Endothelial cell of umbilical vein (primary cell): ENCODE measurements around the gene DGCR8. TPM values are rescaled to one million over a fixed set of nuclear protein-coding genes. Genes with fewer than 3 reads are reported as not detected.

Experiments
- BruUV-seq: library from RNA; stranded (reverse); fragments of 400-500 nt; replicated peaks from 2 replicates; lab custom pipeline; 2021; lab: Mats Ljungman, UMichigan
- CTCF ChIA-PET: fragments of 300-600, 350-600 bp; sonication (Branson Sonifier 250); formaldehyde crosslinking; loops from one replicate; lab custom pipeline; 2021; ENCODE audit warnings: antibody characterized with exemption, inconsistent platforms; lab: Charles Lee
- POLR2A ChIA-PET: fragments of 300-600, 350-600 bp; sonication (Branson Sonifier 250); formaldehyde crosslinking; loops from one replicate; lab custom pipeline; 2021; ENCODE audit warnings: antibody characterized with exemption, inconsistent platforms; lab: Charles Lee
- DNase-seq: peaks from one replicate; pipeline ENCODE4 v3.0.0-alpha.2; 2011; ENCODE audit warnings: low read depth, low spot score
- FAIRE-seq: peaks from 2 replicates; lab custom pipeline; 2011; peaks lifted over from hg19 to GRCh38; lab: Jason Lieb, UNC
- H2AFZ ChIP-seq: 2 replicates; pipeline ENCODE4 v1.6.0; 2012; ENCODE audit warnings: low read depth, low read length, control low read depth, inconsistent platforms
- H3K27ac ChIP-seq: 2 replicates; pipeline ENCODE4 v1.5.1; 2011; ENCODE audit warnings: low read depth, mild to moderate bottlenecking, control low read depth, low read length, moderate library complexity; ENCODE audit not compliant: insufficient read depth
- H3K27me3 ChIP-seq, 2 experiments: 2 replicates each; pipeline versions ENCODE4 v1.6.0 to v1.6.1; 2011; ENCODE audit warnings: low read length in 2 of 2, mixed read lengths in 1 of 2; ENCODE audit not compliant: control insufficient read depth in 2 of 2, insufficient read depth in 2 of 2
- H3K36me3 ChIP-seq, 2 experiments: 2 replicates in 1 of 2; 3 replicates in 1 of 2; pipeline ENCODE4 v1.5.1; 2011; ENCODE audit warnings: low read length in 2 of 2, mild to moderate bottlenecking in 1 of 2, moderate library complexity in 1 of 2; ENCODE audit not compliant: control insufficient read depth in 2 of 2, insufficient read depth in 2 of 2; ENCODE audit errors: extremely low read depth in 1 of 2
- H3K4me1 ChIP-seq: 3 replicates; pipeline ENCODE4 v1.5.1; 2011; ENCODE audit warnings: mild to moderate bottlenecking, low read length; ENCODE audit not compliant: control insufficient read depth, insufficient read depth; ENCODE audit errors: extremely low read depth
- H3K4me2 ChIP-seq: 2 replicates; pipeline ENCODE4 v1.6.1; 2011; ENCODE audit warnings: low read length, control low read depth, mixed read lengths; ENCODE audit not compliant: insufficient read depth
- H3K4me3 ChIP-seq, 3 experiments: fragments of 200-600 bp in 1 of 3; sonication (generic), shearing (Covaris generic) in 1 of 3; replicated peaks in 1 of 3; 2 replicates each; pipeline ENCODE4 v1.5.1; 2011 to 2016; ENCODE audit warnings: control low read depth in 3 of 3, low read length in 3 of 3, mild to moderate bottlenecking in 2 of 3, inconsistent platforms in 1 of 3, low read depth in 1 of 3, moderate library complexity in 1 of 3; ENCODE audit not compliant: insufficient read depth in 1 of 3
- H3K79me2 ChIP-seq: 2 replicates; pipeline ENCODE4 v1.6.0; 2012; ENCODE audit warnings: low read length, inconsistent platforms; ENCODE audit not compliant: control insufficient read depth, insufficient read depth
- H3K9ac ChIP-seq: replicated peaks from 2 replicates; pipeline ENCODE3; 2011; ENCODE audit warnings: low read length, control low read depth; ENCODE audit not compliant: insufficient read depth; ENCODE audit errors: extremely low read depth
- H3K9me1 ChIP-seq: replicated peaks from 3 replicates; pipeline ENCODE4 v1.6.0; 2011; ENCODE audit warnings: mild to moderate bottlenecking, low read length; ENCODE audit not compliant: control insufficient read depth, insufficient read depth; ENCODE audit errors: extremely low read depth
- H3K9me3 ChIP-seq: replicated peaks from 2 replicates; pipeline ENCODE4 v1.5.1; 2012; ENCODE audit warnings: low read length, inconsistent platforms; ENCODE audit not compliant: control insufficient read depth, insufficient read depth
- H4K20me1 ChIP-seq: replicated peaks from 2 replicates; pipeline ENCODE3; 2011; ENCODE audit warnings: mild to moderate bottlenecking, low read length; ENCODE audit not compliant: control insufficient read depth, insufficient read depth; ENCODE audit errors: extremely low read depth
- CTCF ChIP-seq, 2 donors: IDR thresholded peaks; 1 replicate in 1 of 2; 2 replicates in 1 of 2; pipeline ENCODE4 v1.5.1; 2011; ENCODE audit warnings: low read length in 2 of 2, mild to moderate bottlenecking in 2 of 2, moderate library complexity in 2 of 2, control low read depth in 1 of 2, inconsistent platforms in 1 of 2, low read depth in 1 of 2; ENCODE audit not compliant: insufficient read depth in 1 of 2; ENCODE audit errors: extremely low read depth in 1 of 2
- EZH2 ChIP-seq: IDR thresholded peaks from 2 replicates; pipeline ENCODE4 v1.6.1; 2012; ENCODE audit warnings: borderline replicate concordance, low read depth, mild to moderate bottlenecking, moderate library complexity, low read length, inconsistent platforms; ENCODE audit not compliant: severe bottlenecking
- FOS ChIP-seq: IDR thresholded peaks from 2 replicates; pipeline ENCODE4 v1.6.1; 2011; ENCODE audit warnings: mild to moderate bottlenecking, low read length, moderate library complexity, borderline replicate concordance; ENCODE audit not compliant: insufficient read depth
- GATA2 ChIP-seq: IDR thresholded peaks from 2 replicates; pipeline ENCODE4 v1.7.0; 2011; ENCODE audit warnings: low read depth, mild to moderate bottlenecking, moderate library complexity, mixed read lengths, low read length; ENCODE audit not compliant: insufficient read length, insufficient read depth
- JUN ChIP-seq: IDR thresholded peaks from 2 replicates; pipeline ENCODE4 v1.6.1; 2011; ENCODE audit warnings: borderline replicate concordance, low read depth; ENCODE audit not compliant: insufficient read length, insufficient read depth
- MAX ChIP-seq: IDR thresholded peaks from 2 replicates; pipeline ENCODE4 v1.6.1; 2011; ENCODE audit not compliant: insufficient read depth, insufficient read length
- MYC ChIP-seq: IDR thresholded peaks from one replicate; pipeline ENCODE4 v1.6.1; 2011; ENCODE audit warnings: mild to moderate bottlenecking, low read depth, low read length
- POLR2A ChIP-seq: IDR thresholded peaks from 2 replicates; pipeline ENCODE4 v1.6.1; 2012; ENCODE audit warnings: low read depth, mild to moderate bottlenecking, control low read depth, low read length
- POLR2AphosphoS5 ChIP-seq: IDR thresholded peaks from 2 replicates; pipeline ENCODE4 v1.6.1; 2012; ENCODE audit warnings: low read depth, mild to moderate bottlenecking, control low read depth, low read length, moderate library complexity; ENCODE audit not compliant: insufficient read depth
- dilution Hi-C: fragments of 300-500 bp; cut with MboI; formaldehyde crosslinking; loops from one replicate; pipeline ENCODE4 v1.15.0; 2019; ENCODE audit warnings: low sequenced_read_pairs; ENCODE audit not compliant: extremely low pct_ligation_motif_present
- intact Hi-C: fragments of 100-400 bp; cut with micrococcal nuclease; formaldehyde crosslinking; loops from one replicate; pipeline ENCODE4 v1.10.0; 2022
- polyA plus RNA-seq, 4 experiments: library from polyadenylated mRNA; depleted of rRNA in 3 of 4; stranded (reverse) in 3 of 4; unstranded in 1 of 4; fragments of >200 nt; gene quantifications; 2 replicates each; pipeline versions ENCODE4 v1.2.1 to v1.2.3, GENCODE V29; 2011 to 2012; ENCODE audit warnings: missing spikeins in 1 of 4
- total RNA-seq: library from RNA; stranded (reverse); gene quantifications from 2 replicates; pipeline ENCODE4 v1.2.3, GENCODE V29; 2021

Gene DGCR8
- total and polyA plus RNA-seq, 2 donors (not counting 3 experiments of a cell fraction or from before 2014, with no cell fraction given), result 32.7 to 64.2 TPM

GRCh38 chr22:20150381-20151275 is 70.6 kb downstream of the DGCR8 start, which contains the start of gene CCDC188:
CCDC188 (minus strand) TSS chr22:20151055; CDS start chr22:20150986, 69 bp downstream.
- Histone ChIP-seq H4K20me1 (no peaks in the 10 kb centered on the region), H3K4me3 (no peak within 1 kb of the TSS), H3K27me3 (no peaks in the 10 kb centered on the region), H3K4me2 (no peak within 1 kb of the TSS), H3K36me3 (no peaks in the 10 kb centered on the region), H2AFZ (no peak within 1 kb of the TSS), H3K4me1 (peaks cover 4% of the 10 kb centered on the region), H3K9me3 (no peaks in the 10 kb centered on the region), H3K27ac (no peak within 1 kb of the TSS), H3K9ac (no peak within 1 kb of the TSS), H3K9me1 (no peaks in the 10 kb centered on the region), H3K79me2 (no peaks in the 10 kb centered on the region)
- POLR2A ChIA-PET, result no interaction called here
- CTCF ChIA-PET, result no interaction called here
- DNase-seq (no peak), FAIRE-seq (no peak)
- TF ChIP-seq CTCF (IDR thresholded peaks at IDR 0.05; ENCODE audit: extremely low read depth in 1 of 2, insufficient read depth in 1 of 2, low read depth in 1 of 2, low read length in 2 of 2), result no peak
- TF ChIP-seq POLR2A, result no peak
- no peak for TF ChIP-seq JUN
- TF ChIP-seq MYC, result no peak
- TF ChIP-seq GATA2, result no peak
- no peak for TF ChIP-seq POLR2AphosphoS5
- TF ChIP-seq EZH2, result no peak
- TF ChIP-seq MAX, result no peak
- TF ChIP-seq FOS, result no peak
- no TSS peak for BruUV-seq
- dilution Hi-C loops, result no loop called here
- intact Hi-C loops, result no loop called here
